Stomach (tissue), 9 donors: Measurements from ENCODE around the gene EYA2. TPM values are rescaled to one million over a fixed set of nuclear protein-coding genes. Genes with fewer than 3 reads are reported as not detected.

ENCODE experiments used
- DNase-seq, 2 donors: peaks; one replicate each; pipeline versions ENCODE4 v3.0.0 to v3.0.0-alpha.2; 2013 to 2019
- H3K27ac ChIP-seq, 5 donors: fragments of 200-600 bp in 4 of 5; sonication (generic) in 4 of 5; one replicate each; pipeline ENCODE4 v1.5.1; 2013 to 2019; ENCODE audit warnings: mild to moderate bottlenecking in 1 of 5, moderate library complexity in 1 of 5
- H3K27me3 ChIP-seq, 3 donors: fragments of 200-600 bp; sonication (generic); one replicate each; pipeline ENCODE4 v1.5.1; 2017 to 2019; ENCODE audit warnings: mixed run types in 1 of 3
- H3K36me3 ChIP-seq, 4 donors: fragments of 200-600 bp; sonication (generic); 1 replicate in 3 of 4; 2 replicates in 1 of 4; pipeline ENCODE4 v1.5.1; 2016 to 2019
- H3K4me1 ChIP-seq, 4 donors: fragments of 200-600 bp; sonication (generic); one replicate each; pipeline ENCODE4 v1.5.1; 2016 to 2019
- H3K4me3 ChIP-seq, 4 donors: fragments of 200-600 bp; sonication (generic) in 3 of 4; one replicate each; pipeline ENCODE4 v1.5.1; 2016 to 2019; ENCODE audit warnings: mild to moderate bottlenecking in 1 of 4
- H3K9me3 ChIP-seq, 4 donors: fragments of 200-600 bp; sonication (generic); one replicate each; pipeline ENCODE4 v1.5.1; 2016 to 2019
- CTCF ChIP-seq, 7 experiments: fragments of 450-650 bp in 4 of 7; fragments of 200-600 bp in 3 of 7; sonication (generic) in 3 of 7; IDR thresholded peaks; one replicate each; pipeline ENCODE4 v1.5.1; 2016 to 2019; ENCODE audit warnings: antibody characterized with exemption in 7 of 7, control low read depth in 2 of 7, mild to moderate bottlenecking in 1 of 7
- EP300 ChIP-seq: sonication (generic); formaldehyde crosslinking; IDR thresholded peaks from one replicate; pipeline ENCODE4 v1.6.1; 2017; ENCODE audit warnings: antibody characterized with exemption
- POLR2A ChIP-seq, 4 donors: fragments of 450-650 bp; IDR thresholded peaks; one replicate each; pipeline ENCODE4 v1.6.1; 2016; ENCODE audit warnings: antibody characterized with exemption in 4 of 4, control low read depth in 2 of 4, mild to moderate bottlenecking in 1 of 4, moderate library complexity in 1 of 4
- POLR2AphosphoS5 ChIP-seq, 3 donors: sonication (generic); formaldehyde crosslinking; IDR thresholded peaks; one replicate each; pipeline ENCODE4 v1.6.1; 2016; ENCODE audit warnings: antibody characterized with exemption in 3 of 3
- WGBS, 5 donors: extraction: QIAGEN DNeasy Blood & Tissue Kit in 3 of 5; methylation state at CpG; one replicate each; pipeline versions ENCODE4 v1.1.5 to v1.1.7; 2013 to 2018; 5-methylcytosine and 5-hydroxymethylcytosine counted together
- intact Hi-C: fragments of 100-400 bp; cut with DNase I; formaldehyde crosslinking; loops from one replicate; pipeline ENCODE4 v1.15.1; 2023; ENCODE audit warnings: low total_unique reads
- polyA plus RNA-seq, 3 donors: library from polyadenylated mRNA; stranded (reverse); fragments of 200-250 nt; gene quantifications; one replicate each; pipeline ENCODE4 v1.2.3, GENCODE V29; 2013
- total RNA-seq, 5 donors: library from RNA; depleted of rRNA; stranded (reverse); fragments of >200 nt; gene quantifications; one replicate each; pipeline versions ENCODE4 v1.1.0 to v1.2.3, GENCODE V29; 2014 to 2016
- donor health status: healthy with polysubstance abuse.
- donor health status: Bipolar disorder and iron deficiency.
- donor health status: healthy.

EYA2 gene
- total and polyA plus RNA-seq, 8 donors, result 1.8 to 86.2 (median 5.5) TPM

GRCh38 chr20:47115694-47116093 lies 221.1 kb downstream of the EYA2 start:
- DNase-seq, result no peak
- no peak overlapping the region for H3K4me3 ChIP-seq
- H3K36me3 ChIP-seq, result no peaks in the 10 kb centered on the region
- H3K27me3 ChIP-seq, result peaks cover 0 to 5% (median 0%) of the 10 kb centered on the region in 3 donors
- 86 to 97% (median 92%) methylated on average over 4 of the region's 4 CpGs for WGBS, 5 donors
- intact Hi-C loops, result no loop called here
- TF ChIP-seq POLR2A (IDR thresholded peaks at IDR 0.05), result no peak
- no peak for TF ChIP-seq EP300
- TF ChIP-seq CTCF (IDR thresholded peaks at IDR 0.05), result no peak
- TF ChIP-seq POLR2AphosphoS5 (IDR thresholded peaks at IDR 0.05), result no peak
- H3K9me3 ChIP-seq, result peaks cover 0 to 12% (median 8%) of the 10 kb centered on the region in 4 donors
- H3K4me1 ChIP-seq, result peaks cover 7 to 22% (median 17%) of the 10 kb centered on the region in 4 donors
- no peak overlapping the region for H3K27ac ChIP-seq

- WGBS, 5 donors, result 64 to 72% (median 70%) methylated on average over 16 of the region's 16 CpGs
- Histone ChIP-seq H3K27me3 (peaks cover 0 to 5% (median 0%) of the 10 kb centered on the region in 3 donors), H3K4me1 (peaks cover 7 to 22% (median 17%) of the 10 kb centered on the region in 4 donors), H3K4me3 (no peak overlapping the region), H3K9me3 (no peaks in the 10 kb centered on the region), H3K36me3 (no peaks in the 10 kb centered on the region), H3K27ac (peak overlapping the region in 4 of 5 donors; percentile 11 to 69 (median 50))
- TF ChIP-seq POLR2AphosphoS5 (IDR thresholded peaks at IDR 0.05) (no peak), POLR2A (IDR thresholded peaks at IDR 0.05) (no peak), EP300 (no peak), CTCF (IDR thresholded peaks at IDR 0.05) (no peak)
- intact Hi-C loops, result no loop called here
- no peak for DNase-seq
Observed at GRCh38 chr20:47117371-47117770, 222.7 kb downstream of the EYA2 start.

- Histone ChIP-seq H3K27me3 (peaks cover 0 to 5% (median 0%) of the 10 kb centered on the region in 3 donors), H3K27ac (peak overlapping the region in 4 of 5 donors; percentile 11 to 69 (median 50)), H3K4me3 (no peak overlapping the region), H3K9me3 (no peaks in the 10 kb centered on the region), H3K36me3 (no peaks in the 10 kb centered on the region), H3K4me1 (peaks cover 7 to 22% (median 17%) of the 10 kb centered on the region in 4 donors)
- intact Hi-C loops, result no loop called here
- no peak for TF ChIP-seq POLR2AphosphoS5 (IDR thresholded peaks at IDR 0.05)
- WGBS, 5 donors, result 7 to 14% (median 12%) methylated on average over 4 of the region's 4 CpGs
- DNase-seq, result peak; percentile 41
Observed at GRCh38 chr20:47117773-47118172, 223.1 kb downstream of the EYA2 start.

GRCh38 chr20:47118206-47118605 lies 223.6 kb downstream of the EYA2 start:
- intact Hi-C loops, result no loop called here
- TF ChIP-seq CTCF (IDR thresholded peaks at IDR 0.05) (no peak), POLR2AphosphoS5 (IDR thresholded peaks at IDR 0.05) (no peak), POLR2A (IDR thresholded peaks at IDR 0.05) (no peak), EP300 (no peak)
- H3K27me3 ChIP-seq, result peaks cover 0 to 5% (median 0%) of the 10 kb centered on the region in 3 donors
- peaks cover 7 to 22% (median 17%) of the 10 kb centered on the region in 4 donors for H3K4me1 ChIP-seq
- no peak for DNase-seq
- H3K4me3 ChIP-seq, result no peak overlapping the region
- H3K9me3 ChIP-seq, result no peaks in the 10 kb centered on the region
- 31 to 37% (median 34%) methylated on average over 4 of the region's 4 CpGs for WGBS, 5 donors
- H3K27ac ChIP-seq, result peak overlapping the region; percentile 11 to 69 (median 39)
- no peaks in the 10 kb centered on the region for H3K36me3 ChIP-seq

GRCh38 chr20:47118641-47119040 lies 224.0 kb downstream of the EYA2 start:
- intact Hi-C loops, result no loop called here
- Histone ChIP-seq H3K36me3 (no peaks in the 10 kb centered on the region), H3K4me1 (peaks cover 7 to 22% (median 17%) of the 10 kb centered on the region in 4 donors), H3K27ac (peak overlapping the region in 4 of 5 donors; percentile 11 to 69 (median 45)), H3K27me3 (peaks cover 0 to 9% (median 0%) of the 10 kb centered on the region in 3 donors), H3K4me3 (no peak overlapping the region), H3K9me3 (no peaks in the 10 kb centered on the region)
- TF ChIP-seq POLR2A (IDR thresholded peaks at IDR 0.05), result no peak
- TF ChIP-seq EP300, result no peak
- TF ChIP-seq CTCF (IDR thresholded peaks at IDR 0.05), result no peak
- TF ChIP-seq POLR2AphosphoS5 (IDR thresholded peaks at IDR 0.05), result no peak
- no peak for DNase-seq
- 17 to 25% (median 24%) methylated on average over 7 of the region's 7 CpGs for WGBS, 5 donors
